BJ (cell line): ENCODE measurements around the gene SH3RF3. TPM values are rescaled to one million over a fixed set of nuclear protein-coding genes. Genes with fewer than 3 reads are reported as not detected.

ENCODE experiments used
- CTCF ChIA-PET: fragments of 350-600 bp; formaldehyde crosslinking; extraction: SDS; loops from one replicate; lab custom pipeline; 2021; ENCODE audit warnings: antibody characterized with exemption, inconsistent platforms; lab: Yijun Ruan, JAX
- POLR2A ChIA-PET: fragments of 300-600 bp; sonication (Branson Sonifier 250); formaldehyde crosslinking; extraction: SDS; loops from one replicate; lab custom pipeline; 2021; ENCODE audit warnings: antibody characterized with exemption; lab: Charles Lee
- DNase-seq: peaks from one replicate; pipeline ENCODE4 v3.0.0-alpha.2; 2011; ENCODE audit warnings: low read depth
- H3K27me3 ChIP-seq: 2 replicates; pipeline ENCODE4 v1.6.0; 2011; ENCODE audit warnings: low read length; ENCODE audit not compliant: control insufficient read depth, insufficient read depth
- H3K36me3 ChIP-seq: 2 replicates; pipeline ENCODE4 v1.5.1; 2011; ENCODE audit warnings: low read length; ENCODE audit not compliant: control insufficient read depth, insufficient read depth
- H3K4me3 ChIP-seq: 2 replicates; pipeline ENCODE4 v1.5.1; 2011; ENCODE audit warnings: low read depth, mild to moderate bottlenecking, control low read depth, low read length
- CTCF ChIP-seq: IDR thresholded peaks from 2 replicates; pipeline ENCODE4 v1.5.1; 2011; ENCODE audit warnings: low read depth, mild to moderate bottlenecking, control low read depth, inconsistent platforms, low read length, moderate library complexity; ENCODE audit not compliant: insufficient read depth
- polyA plus RNA-seq: library from polyadenylated mRNA; depleted of rRNA; stranded (reverse); fragments of >200 nt; gene quantifications from 2 replicates; pipeline ENCODE4 v1.2.3, GENCODE V29; 2011

The SH3RF3 gene
- polyA plus RNA-seq, 1 experiment = 3.6 TPM

DNA sequence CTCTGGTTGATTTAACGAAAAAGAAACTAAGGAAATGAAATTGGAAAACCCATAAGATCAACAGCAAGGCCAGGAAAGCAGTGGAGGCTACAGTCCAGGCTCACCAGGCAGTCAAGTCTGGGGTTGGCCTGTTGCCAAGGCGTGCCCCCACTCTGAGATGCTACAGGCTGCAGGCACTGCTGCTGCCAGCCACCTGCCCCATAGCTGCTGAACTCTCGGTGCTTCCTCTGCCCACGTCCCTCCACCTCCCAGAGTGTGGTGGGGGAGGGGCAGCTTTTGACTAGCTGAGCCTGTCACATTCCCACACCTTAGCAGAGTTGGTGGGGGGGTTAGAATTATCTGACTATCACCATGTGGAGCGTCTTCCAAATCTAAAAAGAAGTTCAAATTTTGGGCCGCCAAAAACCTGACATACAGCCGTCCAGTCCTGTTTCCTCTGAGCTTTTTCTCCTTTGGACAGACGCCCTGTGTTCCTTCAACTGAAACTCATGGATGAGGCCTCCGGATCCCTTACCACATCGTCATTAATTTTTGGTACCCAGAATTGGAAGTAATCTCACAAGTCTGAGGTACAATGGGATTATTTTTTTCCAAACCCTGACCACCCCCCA, 3.9 kb upstream of the SH3RF3 start:
- Histone ChIP-seq H3K27me3 (peaks cover 17% of the 10 kb centered on the region), H3K36me3 (no peaks in the 10 kb centered on the region), H3K4me3 (no peak overlapping the region)
- no peak for TF ChIP-seq CTCF
- DNase-seq = no peak
- ChIA-PET POLR2A (no interaction called here), CTCF (interaction anchor here (1.0 to 8.8 kb wide), 2 partner anchors 102 to 385 kb away, joined by 3 to 120 read pairs; no protein-coding TSS in a partner anchor)

DNA sequence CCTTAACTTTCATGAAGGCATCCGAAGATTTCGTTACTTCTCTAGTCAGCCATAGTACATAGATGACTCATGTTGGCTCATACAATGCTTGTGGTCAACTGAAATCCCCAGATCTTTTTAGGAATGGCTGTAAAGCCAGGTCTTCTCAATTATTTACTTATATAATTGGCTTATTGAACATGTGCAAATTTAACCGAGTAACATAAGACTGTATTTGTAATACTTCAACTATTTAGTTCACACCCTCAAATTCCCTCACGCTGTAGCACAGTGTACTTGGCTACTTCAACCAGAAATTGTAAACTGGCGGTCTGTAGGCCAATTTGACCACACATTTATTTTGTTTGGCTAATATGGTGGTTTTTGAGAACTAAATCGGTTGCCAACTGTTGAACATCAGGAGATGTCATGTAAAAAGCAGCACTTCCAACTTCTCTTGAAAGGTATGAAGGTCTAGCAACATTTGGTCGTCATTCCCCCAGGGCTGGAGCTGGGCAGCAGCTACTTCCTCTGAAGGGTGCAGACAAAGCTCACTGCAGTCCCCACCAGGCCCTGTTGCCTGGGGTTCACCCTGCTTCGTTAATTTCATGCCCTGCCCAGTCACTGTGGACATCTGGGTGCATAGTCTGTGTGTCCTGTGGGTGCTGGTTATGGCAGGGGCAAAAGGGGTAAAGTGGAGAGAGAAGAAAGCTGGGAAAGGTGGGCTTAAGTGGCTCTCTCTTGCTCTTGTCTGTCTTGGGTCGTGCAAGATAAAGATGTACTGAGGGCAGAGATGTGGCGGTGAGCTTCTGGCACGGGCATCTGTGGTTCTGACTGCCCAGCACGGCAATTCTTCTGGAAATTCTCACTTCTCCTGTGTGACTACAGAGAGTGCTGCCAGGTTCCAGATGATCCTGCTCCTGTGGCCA, 3.2 kb upstream of the SH3RF3 start:
- TF ChIP-seq CTCF = no peak
- H3K4me3 ChIP-seq = no peak overlapping the region
- peak; percentile 94 for DNase-seq
- POLR2A ChIA-PET = no interaction called here
- no peaks in the 10 kb centered on the region for H3K36me3 ChIP-seq
- H3K27me3 ChIP-seq = peaks cover 14% of the 10 kb centered on the region
- CTCF ChIA-PET = interaction anchor here (0.6 to 8.8 kb wide), 8 partner anchors 94 to 408 kb away, joined by 3 to 120 read pairs (median 3); no protein-coding TSS in a partner anchor

DNA sequence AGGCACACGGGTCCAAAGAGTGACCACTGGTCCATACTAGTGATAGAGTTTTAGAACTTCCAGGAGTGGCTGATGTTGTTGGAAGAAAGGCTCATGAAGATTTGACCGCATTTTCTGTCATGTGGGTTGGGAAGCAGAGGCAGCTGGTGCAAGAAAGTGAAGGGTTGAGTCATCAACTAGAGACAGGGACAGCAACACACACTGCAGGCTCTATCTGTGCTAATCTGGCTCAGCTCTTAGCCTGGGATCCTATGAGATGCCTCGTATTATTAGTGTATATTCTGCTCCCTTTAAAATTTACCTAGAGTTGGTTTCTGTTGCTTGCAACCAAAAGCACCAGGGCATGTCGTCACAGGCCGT, 2.5 kb upstream of the SH3RF3 start:
- DNase-seq = no peak
- TF ChIP-seq CTCF = no peak
- Histone ChIP-seq H3K36me3 (no peaks in the 10 kb centered on the region), H3K4me3 (no peak overlapping the region), H3K27me3 (peaks cover 13% of the 10 kb centered on the region)
- POLR2A ChIA-PET = interaction anchor here (0.6 kb wide), 1 partner anchor 480 kb away, joined by 9 read pairs; no protein-coding TSS in a partner anchor
- CTCF ChIA-PET = interaction anchor here (0.6 to 8.8 kb wide), 10 partner anchors 93 to 416 kb away, joined by 3 to 120 read pairs (median 4); no protein-coding TSS in a partner anchor

GRCh38 chr2:109127556-109127955, 1.4 kb upstream of the SH3RF3 start:
- CTCF ChIA-PET = interaction anchor here (0.7 to 8.8 kb wide), 15 partner anchors 39 to 415 kb away, joined by 3 to 120 read pairs (median 4); no protein-coding TSS in a partner anchor
- POLR2A ChIA-PET = interaction anchor here (0.6 kb wide), 1 partner anchor 39 kb away, joined by 3 read pairs; no protein-coding TSS in a partner anchor

More at GRCh38 chr2:109127556-109127955, 1.4 kb upstream of the SH3RF3 start:
- H3K4me3 ChIP-seq = no peak overlapping the region
- TF ChIP-seq CTCF = no peak
- no peaks in the 10 kb centered on the region for H3K36me3 ChIP-seq
- H3K27me3 ChIP-seq = peaks cover 5% of the 10 kb centered on the region
- no peak for DNase-seq
